Neural progenitor cell (in vitro differentiated cells): ENCODE measurements around the gene NUP214.

ENCODE experiments used
- CTCF ChIP-seq: fragments of 200-600 bp; sonication (generic); IDR thresholded peaks from 2 replicates; pipeline ENCODE4 v1.5.1; 2017; ENCODE audit warnings: antibody characterized with exemption, mild to moderate bottlenecking
- EZH2 ChIP-seq: fragments of 200-600 bp; sonication (generic); IDR thresholded peaks from 2 replicates; pipeline ENCODE4 v1.6.1; 2017; ENCODE audit warnings: antibody characterized with exemption, mild to moderate bottlenecking, moderate library complexity

GRCh38 chr9:131204285-131204684 is 78.9 kb downstream of the NUP214 start:
- TF ChIP-seq CTCF = no peak
- no peak for TF ChIP-seq EZH2
